GM04503 (cell line): ENCODE data around the gene VCP.

Source experiments
- DNase-seq: peaks from one replicate; pipeline ENCODE4 v3.0.0-alpha.2; 2012; ENCODE audit warnings: low read depth

Gene VCP

DNA sequence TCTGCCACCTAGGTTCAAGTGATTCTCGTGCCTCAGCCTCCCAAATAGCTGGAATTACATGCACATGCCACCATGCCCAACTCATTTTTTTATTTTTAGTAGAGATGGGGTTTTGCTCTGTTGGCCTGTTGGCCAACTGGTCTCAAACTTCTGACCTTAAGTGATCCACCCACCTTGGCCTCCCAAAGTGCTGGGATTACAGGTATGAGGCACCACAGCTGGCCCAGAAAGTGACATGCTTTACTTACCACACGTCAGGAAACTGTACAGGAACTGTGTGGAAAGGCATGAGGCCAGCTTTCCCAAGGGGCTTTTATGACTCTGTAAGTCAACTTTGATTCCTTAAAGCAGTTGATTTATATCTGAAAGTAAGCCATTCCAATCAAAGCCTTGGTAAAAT, 57.9 kb downstream of the VCP start:
- DNase-seq, result no peak

DNA sequence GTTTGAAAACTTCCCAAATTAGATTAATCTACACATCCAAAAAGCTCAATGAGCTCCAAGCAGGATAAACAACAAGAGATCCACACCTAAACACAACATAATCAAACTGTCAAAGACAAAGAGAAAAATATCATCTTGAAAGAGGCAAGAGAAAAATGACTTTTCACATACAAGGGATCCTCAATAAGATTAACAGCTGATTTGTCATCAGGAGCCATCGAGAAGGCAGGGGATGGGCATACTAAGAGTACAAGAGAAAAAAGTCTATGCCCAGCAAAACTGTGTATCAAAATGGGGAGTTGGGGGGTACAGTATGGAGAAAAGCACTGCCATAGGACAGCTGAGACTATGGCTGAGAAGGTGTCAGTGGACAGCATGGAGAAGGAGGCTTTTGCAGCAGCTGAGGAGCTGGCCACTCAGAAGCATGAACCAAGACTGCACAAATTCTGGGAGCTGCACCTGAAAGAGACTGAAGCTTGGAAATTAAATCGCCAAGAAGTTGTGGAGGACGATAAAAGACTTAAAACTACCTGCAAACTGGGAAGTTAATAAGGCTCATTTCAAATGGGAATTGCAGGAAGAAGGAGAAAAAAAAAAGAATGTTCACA, 62.0 kb downstream of the VCP start:
- DNase-seq, result no peak
